Stimulated activated naive CD4-positive, alpha-beta T cell treated with Interleukin-2 at 50 U/mL for 16 hours (primary cell): Measurements from ENCODE around the gene FBXL4.

ENCODE experiments used
- DNase-seq: peaks from one replicate; lab custom pipeline; 2025; lab: John Stamatoyannopoulos, UW

The FBXL4 gene

GRCh38 chr6:98947411-98948292, at the start of gene FBXL4:
FBXL4 (minus strand) TSS chr6:98947946; CDS start chr6:98926988, 20,958 bp downstream.
- DNase-seq: peak; percentile 84

GRCh38 chr6:98995116-98995515, 47.4 kb upstream of the FBXL4 start:
- no peak for DNase-seq

GRCh38 chr6:98992535-98992934, 44.8 kb upstream of the FBXL4 start:
- DNase-seq: no peak

GRCh38 chr6:98986071-98986615, 38.4 kb upstream of the FBXL4 start:
- DNase-seq: no peak

GRCh38 chr6:98985391-98985790, 37.6 kb upstream of the FBXL4 start:
- DNase-seq: no peak

GRCh38 chr6:98984121-98984520, 36.4 kb upstream of the FBXL4 start:
- no peak for DNase-seq

GRCh38 chr6:98981473-98981872, 33.7 kb upstream of the FBXL4 start:
- no peak for DNase-seq

GRCh38 chr6:98980819-98981218, 33.1 kb upstream of the FBXL4 start:
- no peak for DNase-seq

- DNase-seq: no peak
Measured at GRCh38 chr6:98977671-98978292, 30.0 kb upstream of the FBXL4 start.

GRCh38 chr6:98976674-98977385, 29.1 kb upstream of the FBXL4 start:
- DNase-seq: no peak

- no peak for DNase-seq
Measured at GRCh38 chr6:98975421-98975820, 27.7 kb upstream of the FBXL4 start.

GRCh38 chr6:98974309-98974708, 26.6 kb upstream of the FBXL4 start:
- no peak for DNase-seq

GRCh38 chr6:98973571-98973970, 25.8 kb upstream of the FBXL4 start:
- no peak for DNase-seq

GRCh38 chr6:98971303-98971702, 23.6 kb upstream of the FBXL4 start:
- DNase-seq: no peak

- DNase-seq: no peak
Measured at GRCh38 chr6:98970469-98970868, 22.7 kb upstream of the FBXL4 start.

GRCh38 chr6:98967616-98968015, 19.9 kb upstream of the FBXL4 start:
- DNase-seq: no peak

GRCh38 chr6:98959631-98960030, 11.9 kb upstream of the FBXL4 start:
- DNase-seq: no peak

- no peak for DNase-seq
Measured at GRCh38 chr6:98958776-98959175, 11.0 kb upstream of the FBXL4 start.

GRCh38 chr6:98957450-98957849, 9.7 kb upstream of the FBXL4 start:
- no peak for DNase-seq

- no peak for DNase-seq
Measured at GRCh38 chr6:98949589-98949988, 1.8 kb upstream of the FBXL4 start.

- peak; percentile 11 for DNase-seq
Measured at GRCh38 chr6:98946879-98947410, 801 bp downstream of the FBXL4 start.

- no peak for DNase-seq
Measured at GRCh38 chr6:98946266-98946878, 1.4 kb downstream of the FBXL4 start.
